ENCODE results near the gene PPFIBP2. TPM values are rescaled to one million over a fixed set of nuclear protein-coding genes. Genes with fewer than 3 reads are reported as not detected.

PPFIBP2 gene
- total and polyA plus RNA-seq, 10 of the 15 experiments (the other 5 are each of a cell fraction or from before 2014, with no cell fraction given), result 17.3 to 56.3 (median 39.2) TPM

- 27% methylated on average over 6 of the region's 6 CpGs for WGBS (ENCODE audit: insufficient coverage, insufficient replicate concordance, low lambda C conversion rate, missing lambda C conversion rate)
- no peaks in the 10 kb centered on the region for H3K4me1 ChIP-seq (ENCODE audit: control insufficient read depth, insufficient read depth, low read length)
- CTCF ChIA-PET, result interaction anchor here (0.7 to 5.4 kb wide), 18 partner anchors 14 to 1344 kb away, joined by 3 to 30 read pairs (median 4); partner anchors contain the start of genes EIF3F and PPFIBP2
- DNase-seq (ENCODE audit: low read depth, low spot score) (no peak), FAIRE-seq (no peak), ATAC-seq (no peak)
- H3K79me2 ChIP-seq (ENCODE audit: control insufficient read depth, insufficient read depth, low read length), result no peaks in the 10 kb centered on the region
- in situ Hi-C loops (cut with MboI) (loop anchor here (5.0 to 10.0 kb wide), 2 partner anchors 340 to 877 kb away; no protein-coding TSS in a partner anchor), intact Hi-C loops (cut with micrococcal nuclease; ENCODE audit: unreplicated experiment) (loop anchor here (5.0 kb wide), 1 partner anchor 250 kb away; no protein-coding TSS in a partner anchor)
- H3K4me3 ChIP-seq, result no peak overlapping the region
- RAD21 ChIA-PET (ENCODE audit: unreplicated experiment), result interaction anchor here (1.0 to 1.6 kb wide), 4 partner anchors 10 to 594 kb away, joined by 3 to 6 read pairs (median 4); no protein-coding TSS in a partner anchor
- no peak overlapping the region for H3K4me2 ChIP-seq (ENCODE audit: control insufficient read depth, insufficient read depth)
- no peak for TF ChIP-seq TBL1XR1 (IDR thresholded peaks at IDR 0.05; ENCODE audit: low read depth, low read length)
- no peak for TF ChIP-seq IKZF1 (conservative IDR thresholded peaks at IDR 0.05)
- no peak for TF ChIP-seq BACH1 (IDR thresholded peaks at IDR 0.05; ENCODE audit: borderline replicate concordance)
- no peak overlapping the region for H2AFZ ChIP-seq (ENCODE audit: control insufficient read depth, low read depth, low read length)
- POLR2A ChIA-PET, result no interaction called here
- SMC1A ChIA-PET (ENCODE audit: uncharacterized antibody, unreplicated experiment), result interaction anchor here (0.7 to 3.0 kb wide), 9 partner anchors 10 to 594 kb away, joined by 3 to 12 read pairs (median 6); no protein-coding TSS in a partner anchor
- no peak overlapping the region for H3K9ac ChIP-seq (ENCODE audit: control insufficient read depth, insufficient read depth, low read length)
- H3K36me3 ChIP-seq (ENCODE audit: control insufficient read depth in 2 of 2, insufficient read depth in 2 of 2, low read length in 1 of 2), result no peaks in the 10 kb centered on the region
- H4K20me1 ChIP-seq (ENCODE audit: control insufficient read depth, insufficient read depth), result no peaks in the 10 kb centered on the region
- no peak overlapping the region for H3K27ac ChIP-seq (ENCODE audit: control insufficient read depth, insufficient read depth)
- no peaks in the 10 kb centered on the region for H3K9me3 ChIP-seq (replicated peaks; ENCODE audit: control insufficient read depth, insufficient read depth, low read length)
- no TSS peak for BruUV-seq (replicated peaks)
- H3K27me3 ChIP-seq (replicated peaks in 1 of 2; ENCODE audit: control insufficient read depth in 2 of 2, insufficient read depth in 2 of 2, low read length in 1 of 2), result peaks cover 0 to 5% of the 10 kb centered on the region in 2 experiments; a peak in 2 of 4 replicates
These were observed 178.1 kb downstream of the PPFIBP2 start for GRCh38 chr11:7691759-7692350.

- CTCF ChIA-PET, result interaction anchor here (0.7 to 4.6 kb wide), 13 partner anchors 13 to 880 kb away, joined by 3 to 23 read pairs (median 4); partner anchors contain the start of gene PPFIBP2
- intact Hi-C loops (cut with micrococcal nuclease; ENCODE audit: unreplicated experiment), result loop anchor here (5.0 kb wide), 1 partner anchor 250 kb away; no protein-coding TSS in a partner anchor
These were observed 178.6 kb downstream of the PPFIBP2 start for GRCh38 chr11:7692426-7692825.

More at GRCh38 chr11:7692426-7692825, 178.6 kb downstream of the PPFIBP2 start:
- Histone ChIP-seq H3K4me3 (no peak overlapping the region), H3K4me1 (ENCODE audit: control insufficient read depth, insufficient read depth, low read length) (no peaks in the 10 kb centered on the region), H2AFZ (ENCODE audit: control insufficient read depth, low read depth, low read length) (no peak overlapping the region), H3K27ac (ENCODE audit: control insufficient read depth, insufficient read depth) (no peak overlapping the region), H4K20me1 (ENCODE audit: control insufficient read depth, insufficient read depth) (no peaks in the 10 kb centered on the region), H3K27me3 (replicated peaks in 1 of 2; ENCODE audit: control insufficient read depth in 2 of 2, insufficient read depth in 2 of 2, low read length in 1 of 2) (peaks cover 0 to 5% of the 10 kb centered on the region in 2 experiments; a peak in 2 of 4 replicates), H3K4me2 (ENCODE audit: control insufficient read depth, insufficient read depth) (no peak overlapping the region), H3K9me3 (replicated peaks; ENCODE audit: control insufficient read depth, insufficient read depth, low read length) (no peaks in the 10 kb centered on the region), H3K9ac (ENCODE audit: control insufficient read depth, insufficient read depth, low read length) (no peak overlapping the region), H3K36me3 (ENCODE audit: control insufficient read depth in 2 of 2, insufficient read depth in 2 of 2, low read length in 1 of 2) (no peaks in the 10 kb centered on the region), H3K79me2 (ENCODE audit: control insufficient read depth, insufficient read depth, low read length) (no peaks in the 10 kb centered on the region)
- DNase-seq (ENCODE audit: low read depth, low spot score) (no peak), FAIRE-seq (no peak), ATAC-seq (no peak)
- no peak for TF ChIP-seq WRNIP1 (IDR thresholded peaks at IDR 0.05; ENCODE audit: borderline replicate concordance, low read depth, low read length)
- TF ChIP-seq SIX5 (IDR thresholded peaks at IDR 0.05; ENCODE audit: low read depth, low read length, severe bottlenecking), result no peak
- 56% methylated on average over 3 of the region's 3 CpGs for WGBS (ENCODE audit: insufficient coverage, insufficient replicate concordance, low lambda C conversion rate, missing lambda C conversion rate)
- ChIA-PET POLR2A (no interaction called here), RAD21 (ENCODE audit: unreplicated experiment) (interaction anchor here (1.0 to 1.6 kb wide), 4 partner anchors 10 to 594 kb away, joined by 3 to 6 read pairs (median 4); no protein-coding TSS in a partner anchor), SMC1A (ENCODE audit: uncharacterized antibody, unreplicated experiment) (interaction anchor here (0.7 to 3.0 kb wide), 8 partner anchors 11 to 594 kb away, joined by 3 to 12 read pairs (median 6); no protein-coding TSS in a partner anchor)
- no TSS peak for BruUV-seq (replicated peaks)
- in situ Hi-C loops (cut with MboI), result loop anchor here (5.0 to 10.0 kb wide), 2 partner anchors 340 to 878 kb away; no protein-coding TSS in a partner anchor

All from GM12878 (cell line).